Measurements from ENCODE around the gene HSPA5.
A peak's percentile ranks its signal among the peaks of the same experiment; 100 is the strongest.
"Not testable (repeated sequence)": the region's sequence is repeated elsewhere in the genome, so short reads cannot be mapped to it uniquely, and the experiment has no call there.

The HSPA5 gene

DNA sequence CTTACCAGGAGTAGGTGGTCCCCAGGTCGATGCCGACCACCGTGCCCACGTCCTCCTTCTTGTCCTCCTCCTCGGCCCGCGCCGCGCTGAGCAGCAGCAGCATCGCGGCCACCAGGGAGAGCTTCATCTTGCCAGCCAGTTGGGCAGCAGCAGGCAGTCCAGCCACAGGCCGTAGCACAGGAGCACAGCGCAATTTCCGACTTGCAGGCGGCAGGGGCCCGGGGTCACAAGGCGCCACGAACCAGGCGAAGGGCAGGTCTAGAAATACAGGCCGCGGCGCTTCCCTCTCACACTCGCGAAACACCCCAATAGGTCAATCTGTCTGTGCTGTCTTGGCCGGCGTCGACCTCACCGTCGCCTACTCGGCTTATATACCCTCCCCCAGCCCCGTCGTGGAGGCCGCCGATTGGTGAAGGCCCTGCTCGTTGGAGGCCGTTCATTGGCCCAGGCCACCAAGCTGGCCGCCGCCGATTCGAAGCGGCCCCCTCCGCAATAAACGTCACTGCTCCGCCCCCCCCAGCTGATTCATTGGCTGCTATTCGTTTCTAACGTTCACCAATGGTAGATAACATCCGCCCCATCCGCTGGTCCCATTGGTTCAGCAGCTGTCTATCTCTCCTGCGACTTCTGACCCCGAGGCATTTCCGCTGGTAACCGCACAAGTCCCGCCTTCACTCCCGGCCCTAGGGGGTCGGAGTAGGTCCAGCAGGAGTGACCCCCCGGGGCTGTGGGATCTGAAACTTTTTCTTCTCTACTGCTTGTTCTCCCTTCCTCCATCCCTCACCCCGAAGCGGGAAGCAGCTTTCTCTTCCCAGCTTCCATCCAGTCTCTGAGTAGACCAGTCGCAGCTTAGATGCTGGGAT, at the start of gene HSPA5:
Gene HSPA5 (minus strand): TSS at position 344 of the 863 bp plus-strand sequence. CDS start 217 bp downstream, at position 127.
- no peaks in the 10 kb centered on the region for H3K4me1 ChIP-seq (ENCODE audit: control insufficient read depth, insufficient read depth, low read length)
- H3K9me3 ChIP-seq (ENCODE audit: control insufficient read depth, insufficient read depth, low read length): no peaks in the 10 kb centered on the region
- no CpG with 5 or more reads among the region's 59 CpGs for WGBS (ENCODE audit: insufficient coverage, insufficient read length)
- peak; percentile 100 for DNase-seq (ENCODE audit: low read depth, low spot score)
- peaks cover 16% of the 10 kb centered on the region; the same call in 1 of the 2 replicates for H3K36me3 ChIP-seq (ENCODE audit: control insufficient read depth, insufficient read depth, low read length)
- H3K27me3 ChIP-seq (ENCODE audit: control insufficient read depth, insufficient read depth, low read length): no peaks in the 10 kb centered on the region
- H3K4me3 ChIP-seq (ENCODE audit: low read length): peak within 1 kb of the TSS; percentile 95
- H3K27ac ChIP-seq (ENCODE audit: low read length): no peak within 1 kb of the TSS

- WGBS (ENCODE audit: insufficient coverage, insufficient read length): no CpG with 5 or more reads among the region's 7 CpGs
- not testable (repeated sequence) for H3K4me1 ChIP-seq (ENCODE audit: control insufficient read depth, insufficient read depth, low read length); H3K27me3 ChIP-seq (ENCODE audit: control insufficient read depth, insufficient read depth, low read length); H3K4me3 ChIP-seq (ENCODE audit: low read length); DNase-seq (ENCODE audit: low read depth, low spot score); H3K36me3 ChIP-seq (ENCODE audit: control insufficient read depth, insufficient read depth, low read length); H3K9me3 ChIP-seq (ENCODE audit: control insufficient read depth, insufficient read depth, low read length); H3K27ac ChIP-seq (ENCODE audit: low read length)
Observed at GRCh38 chr9:125286935-125287433, 45.8 kb upstream of the HSPA5 start.

GRCh38 chr9:125284855-125285254, 43.7 kb upstream of the HSPA5 start:
- DNase-seq (ENCODE audit: low read depth, low spot score): no peak
- Histone ChIP-seq H3K36me3 (ENCODE audit: control insufficient read depth, insufficient read depth, low read length) (no peaks in the 10 kb centered on the region), H3K9me3 (ENCODE audit: control insufficient read depth, insufficient read depth, low read length) (no peaks in the 10 kb centered on the region), H3K27ac (ENCODE audit: low read length) (no peak overlapping the region), H3K4me1 (ENCODE audit: control insufficient read depth, insufficient read depth, low read length) (no peaks in the 10 kb centered on the region), H3K27me3 (ENCODE audit: control insufficient read depth, insufficient read depth, low read length) (no peaks in the 10 kb centered on the region), H3K4me3 (ENCODE audit: low read length) (no peak overlapping the region)
- WGBS (ENCODE audit: insufficient coverage, insufficient read length): no CpG with 5 or more reads among the region's 3 CpGs

- DNase-seq (ENCODE audit: low read depth, low spot score): no peak
- Histone ChIP-seq H3K27ac (ENCODE audit: low read length) (no peak overlapping the region), H3K4me1 (ENCODE audit: control insufficient read depth, insufficient read depth, low read length) (no peaks in the 10 kb centered on the region), H3K9me3 (ENCODE audit: control insufficient read depth, insufficient read depth, low read length) (no peaks in the 10 kb centered on the region), H3K27me3 (ENCODE audit: control insufficient read depth, insufficient read depth, low read length) (no peaks in the 10 kb centered on the region), H3K36me3 (ENCODE audit: control insufficient read depth, insufficient read depth, low read length) (no peaks in the 10 kb centered on the region), H3K4me3 (ENCODE audit: low read length) (no peak overlapping the region)
- WGBS (ENCODE audit: insufficient coverage, insufficient read length): no CpG with 5 or more reads among the region's 4 CpGs
Observed at GRCh38 chr9:125280945-125281344, 39.8 kb upstream of the HSPA5 start.

GRCh38 chr9:125277411-125277810, 36.3 kb upstream of the HSPA5 start:
- no peaks in the 10 kb centered on the region for H3K36me3 ChIP-seq (ENCODE audit: control insufficient read depth, insufficient read depth, low read length)
- no peaks in the 10 kb centered on the region for H3K4me1 ChIP-seq (ENCODE audit: control insufficient read depth, insufficient read depth, low read length)
- no peaks in the 10 kb centered on the region for H3K27me3 ChIP-seq (ENCODE audit: control insufficient read depth, insufficient read depth, low read length)
- H3K4me3 ChIP-seq (ENCODE audit: low read length): no peak overlapping the region
- H3K9me3 ChIP-seq (ENCODE audit: control insufficient read depth, insufficient read depth, low read length): no peaks in the 10 kb centered on the region
- no peak for DNase-seq (ENCODE audit: low read depth, low spot score)
- no peak overlapping the region for H3K27ac ChIP-seq (ENCODE audit: low read length)

DNA sequence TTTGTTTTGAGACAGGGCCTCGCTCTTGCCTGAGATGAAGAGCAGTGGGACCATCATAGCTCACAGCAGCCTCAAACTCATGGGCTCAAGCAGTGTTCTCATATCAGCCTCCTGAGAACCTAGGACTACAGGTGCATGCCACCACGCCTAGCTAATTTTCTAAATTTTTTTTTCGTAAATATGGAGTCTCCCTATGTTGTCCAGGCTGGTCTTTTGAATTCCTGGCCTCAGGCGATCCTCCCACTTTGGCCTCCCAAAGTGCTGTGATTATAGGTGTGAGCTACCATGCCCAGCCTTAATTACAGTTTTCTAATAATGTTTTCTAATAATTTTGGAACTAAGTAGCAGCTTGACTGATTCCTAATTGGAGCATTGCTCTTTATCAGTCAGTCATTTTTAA, 35.6 kb upstream of the HSPA5 start:
- H3K27ac ChIP-seq (ENCODE audit: low read length): no peak overlapping the region
- no CpG with 5 or more reads among the region's 4 CpGs for WGBS (ENCODE audit: insufficient coverage, insufficient read length)
- H3K36me3 ChIP-seq (ENCODE audit: control insufficient read depth, insufficient read depth, low read length): no peaks in the 10 kb centered on the region
- H3K4me3 ChIP-seq (ENCODE audit: low read length): no peak overlapping the region
- H3K9me3 ChIP-seq (ENCODE audit: control insufficient read depth, insufficient read depth, low read length): no peaks in the 10 kb centered on the region
- no peaks in the 10 kb centered on the region for H3K27me3 ChIP-seq (ENCODE audit: control insufficient read depth, insufficient read depth, low read length)
- H3K4me1 ChIP-seq (ENCODE audit: control insufficient read depth, insufficient read depth, low read length): no peaks in the 10 kb centered on the region
- DNase-seq (ENCODE audit: low read depth, low spot score): no peak

DNA sequence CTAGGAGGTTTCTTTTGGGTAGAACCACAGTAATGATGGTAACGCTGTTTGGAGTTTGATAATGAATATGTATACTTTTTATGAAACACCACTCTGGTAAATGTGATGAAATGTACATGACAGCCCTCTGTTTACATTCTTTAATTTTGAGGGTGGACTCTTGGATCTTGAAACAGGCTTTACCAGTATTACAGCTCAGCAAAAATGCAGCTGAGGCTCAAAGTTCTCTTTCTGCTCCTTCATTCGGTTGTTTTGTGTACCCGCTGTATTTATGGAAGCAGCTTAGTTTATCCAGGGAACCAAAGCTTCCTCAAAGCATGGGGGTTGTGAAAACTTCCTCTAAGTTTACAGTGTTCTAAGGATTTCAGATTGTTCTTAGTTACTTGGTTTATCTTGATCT, 31.6 kb upstream of the HSPA5 start:
- WGBS (ENCODE audit: insufficient coverage, insufficient read length): no CpG with 5 or more reads among the region's 3 CpGs
- Histone ChIP-seq H3K4me3 (ENCODE audit: low read length) (no peak overlapping the region), H3K27me3 (ENCODE audit: control insufficient read depth, insufficient read depth, low read length) (no peaks in the 10 kb centered on the region), H3K9me3 (ENCODE audit: control insufficient read depth, insufficient read depth, low read length) (no peaks in the 10 kb centered on the region), H3K36me3 (ENCODE audit: control insufficient read depth, insufficient read depth, low read length) (no peaks in the 10 kb centered on the region), H3K27ac (ENCODE audit: low read length) (no peak overlapping the region), H3K4me1 (ENCODE audit: control insufficient read depth, insufficient read depth, low read length) (no peaks in the 10 kb centered on the region)
- no peak for DNase-seq (ENCODE audit: low read depth, low spot score)

- H3K9me3 ChIP-seq (ENCODE audit: control insufficient read depth, insufficient read depth, low read length): no peaks in the 10 kb centered on the region
- no peak overlapping the region for H3K27ac ChIP-seq (ENCODE audit: low read length)
- DNase-seq (ENCODE audit: low read depth, low spot score): no peak
- H3K4me3 ChIP-seq (ENCODE audit: low read length): no peak overlapping the region
- no peaks in the 10 kb centered on the region for H3K36me3 ChIP-seq (ENCODE audit: control insufficient read depth, insufficient read depth, low read length)
- H3K4me1 ChIP-seq (ENCODE audit: control insufficient read depth, insufficient read depth, low read length): no peaks in the 10 kb centered on the region
- WGBS (ENCODE audit: insufficient coverage, insufficient read length): no CpG with 5 or more reads among the region's 5 CpGs
- no peaks in the 10 kb centered on the region for H3K27me3 ChIP-seq (ENCODE audit: control insufficient read depth, insufficient read depth, low read length)
Observed at GRCh38 chr9:125271081-125271480, 29.9 kb upstream of the HSPA5 start.

DNA sequence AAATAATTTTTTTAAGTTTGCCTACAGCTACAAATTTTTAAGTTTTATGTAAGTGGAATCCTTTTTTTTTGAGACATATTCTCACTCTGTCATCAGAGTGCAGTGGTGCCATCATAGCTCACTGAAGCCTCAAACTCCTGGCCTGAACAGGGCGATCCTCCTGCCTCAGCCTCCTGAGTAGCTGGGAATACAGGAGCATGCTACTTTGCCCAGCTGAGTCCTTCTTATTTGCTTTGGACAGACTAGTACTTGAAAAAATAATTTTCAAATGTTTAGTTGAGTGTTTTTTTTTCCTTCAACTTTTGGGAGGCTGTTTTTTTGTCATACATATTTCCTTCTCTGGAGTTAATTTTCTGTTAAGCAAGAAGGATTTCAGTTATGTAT, 27.9 kb upstream of the HSPA5 start:
- DNase-seq (ENCODE audit: low read depth, low spot score): no peak
- Histone ChIP-seq H3K9me3 (ENCODE audit: control insufficient read depth, insufficient read depth, low read length) (no peaks in the 10 kb centered on the region), H3K36me3 (ENCODE audit: control insufficient read depth, insufficient read depth, low read length) (no peaks in the 10 kb centered on the region), H3K27me3 (ENCODE audit: control insufficient read depth, insufficient read depth, low read length) (no peaks in the 10 kb centered on the region), H3K4me3 (ENCODE audit: low read length) (no peak overlapping the region), H3K4me1 (ENCODE audit: control insufficient read depth, insufficient read depth, low read length) (no peaks in the 10 kb centered on the region), H3K27ac (ENCODE audit: low read length) (no peak overlapping the region)
- WGBS (ENCODE audit: insufficient coverage, insufficient read length): no CpG with 5 or more reads among the region's 1 CpG

DNA sequence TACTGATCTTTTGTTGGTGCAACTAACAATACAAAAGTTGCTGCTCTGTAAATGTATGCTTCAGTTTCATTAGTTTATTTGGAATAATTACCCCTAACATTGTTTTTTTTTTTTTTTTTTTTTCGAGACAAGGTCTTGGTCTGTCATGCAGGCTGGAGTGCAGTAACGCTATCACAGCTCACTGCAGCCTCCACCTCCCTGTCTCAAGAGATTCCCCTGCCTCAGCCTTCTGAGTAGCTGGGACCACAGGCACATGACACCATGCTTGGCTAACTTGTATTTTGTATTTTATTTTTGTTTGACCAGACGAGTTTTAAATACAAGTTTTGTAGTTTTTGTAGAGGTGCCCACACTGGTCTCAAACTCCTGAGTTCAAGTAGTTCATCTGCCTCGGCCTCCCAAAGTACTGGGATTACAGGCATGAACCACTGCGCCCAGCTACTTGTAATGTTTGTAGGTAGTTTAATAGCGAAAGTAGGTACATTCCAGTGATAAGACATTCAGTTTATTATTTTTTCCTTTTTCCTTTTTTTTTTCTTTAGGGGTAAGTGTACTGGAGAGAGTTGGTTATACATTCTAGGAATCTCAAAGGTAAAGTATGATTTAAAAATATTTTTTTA, 27.4 kb upstream of the HSPA5 start:
- H3K4me3 ChIP-seq (ENCODE audit: low read length): no peak overlapping the region
- no peaks in the 10 kb centered on the region for H3K4me1 ChIP-seq (ENCODE audit: control insufficient read depth, insufficient read depth, low read length)
- H3K27me3 ChIP-seq (ENCODE audit: control insufficient read depth, insufficient read depth, low read length): no peaks in the 10 kb centered on the region
- DNase-seq (ENCODE audit: low read depth, low spot score): no peak
- 0 out of 2 replicates have a peak, but pooled peaks cover 3% of the 10 kb centered on the region for H3K36me3 ChIP-seq (ENCODE audit: control insufficient read depth, insufficient read depth, low read length)
- whole genome bisulfite sequencing (ENCODE audit: insufficient coverage, insufficient read length): no CpG with 5 or more reads among the region's 6 CpGs
- no peaks in the 10 kb centered on the region for H3K9me3 ChIP-seq (ENCODE audit: control insufficient read depth, insufficient read depth, low read length)
- H3K27ac ChIP-seq (ENCODE audit: low read length): no peak overlapping the region

All from iPS DF 6.9 (cell line).